ENCODE data around the gene HDLBP.
"Not testable (repeated sequence)": the region's sequence is repeated elsewhere in the genome, so short reads cannot be mapped to it uniquely, and the experiment has no call there.

- TF ChIP-seq, protein P1, sequence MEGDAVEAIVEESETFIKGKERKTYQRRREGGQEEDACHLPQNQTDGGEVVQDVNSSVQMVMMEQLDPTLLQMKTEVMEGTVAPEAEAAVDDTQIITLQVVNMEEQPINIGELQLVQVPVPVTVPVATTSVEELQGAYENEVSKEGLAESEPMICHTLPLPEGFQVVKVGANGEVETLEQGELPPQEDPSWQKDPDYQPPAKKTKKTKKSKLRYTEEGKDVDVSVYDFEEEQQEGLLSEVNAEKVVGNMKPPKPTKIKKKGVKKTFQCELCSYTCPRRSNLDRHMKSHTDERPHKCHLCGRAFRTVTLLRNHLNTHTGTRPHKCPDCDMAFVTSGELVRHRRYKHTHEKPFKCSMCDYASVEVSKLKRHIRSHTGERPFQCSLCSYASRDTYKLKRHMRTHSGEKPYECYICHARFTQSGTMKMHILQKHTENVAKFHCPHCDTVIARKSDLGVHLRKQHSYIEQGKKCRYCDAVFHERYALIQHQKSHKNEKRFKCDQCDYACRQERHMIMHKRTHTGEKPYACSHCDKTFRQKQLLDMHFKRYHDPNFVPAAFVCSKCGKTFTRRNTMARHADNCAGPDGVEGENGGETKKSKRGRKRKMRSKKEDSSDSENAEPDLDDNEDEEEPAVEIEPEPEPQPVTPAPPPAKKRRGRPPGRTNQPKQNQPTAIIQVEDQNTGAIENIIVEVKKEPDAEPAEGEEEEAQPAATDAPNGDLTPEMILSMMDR (conservative IDR thresholded peaks at IDR 0.05): not testable (repeated sequence)
- TF ChIP-seq ZFX (IDR thresholded peaks at IDR 0.05): not testable (repeated sequence)
Observed at GRCh38 chr2:241318830-241319229, 3.4 kb upstream of the HDLBP start.

Measured in C4-2B (cell line).